Dermis blood vessel endothelial cell (primary cell): Measurements from ENCODE around the gene CXCL3. TPM values are rescaled to one million over a fixed set of nuclear protein-coding genes. Genes with fewer than 3 reads are reported as not detected.

Source experiments
- DNase-seq: peaks from one replicate; pipeline ENCODE4 v3.0.0; 2010
- total RNA-seq: library from RNA; depleted of rRNA; stranded (reverse); fragments of >200 nt; gene quantifications from 2 replicates; pipeline ENCODE4 v1.2.3, GENCODE V29; 2014

CXCL3 gene
- total RNA-seq, 1 donor from 2014 or later = 0.85 TPM

GRCh38 chr4:74055096-74055495 is 16.6 kb upstream of the CXCL3 start:
- DNase-seq = no peak

GRCh38 chr4:74054483-74055047 is 16.1 kb upstream of the CXCL3 start:
- DNase-seq = no peak

- no peak for DNase-seq
These were observed 8.7 kb upstream of the CXCL3 start for GRCh38 chr4:74047152-74047551.

- DNase-seq = no peak
These were observed 7.3 kb upstream of the CXCL3 start for GRCh38 chr4:74045772-74046171.

GRCh38 chr4:74045247-74045646 is 6.8 kb upstream of the CXCL3 start:
- DNase-seq = no peak

GRCh38 chr4:74044677-74045076 is 6.2 kb upstream of the CXCL3 start:
- peak; percentile 15 for DNase-seq

- no peak for DNase-seq
These were observed 4.2 kb upstream of the CXCL3 start for GRCh38 chr4:74042681-74043080.

GRCh38 chr4:74041418-74041817 is 2.9 kb upstream of the CXCL3 start:
- DNase-seq = no peak

GRCh38 chr4:74039315-74039763 is 850 bp upstream of the CXCL3 start:
- DNase-seq = no peak

- no peak for DNase-seq
These were observed 434 bp downstream of the CXCL3 start for GRCh38 chr4:74038086-74038424.

GRCh38 chr4:74037076-74037955 is 1.2 kb downstream of the CXCL3 start:
- DNase-seq = no peak

- no peak for DNase-seq
These were observed 4.8 kb downstream of the CXCL3 start for GRCh38 chr4:74033739-74034138.

GRCh38 chr4:74032064-74032463 is 6.4 kb downstream of the CXCL3 start:
- DNase-seq = peak; percentile 64

GRCh38 chr4:74031576-74031975 is 6.9 kb downstream of the CXCL3 start:
- no peak for DNase-seq

- DNase-seq = no peak
These were observed 8.2 kb downstream of the CXCL3 start for GRCh38 chr4:74030285-74030684.

GRCh38 chr4:74028504-74028903 is 10.0 kb downstream of the CXCL3 start:
- no peak for DNase-seq

- DNase-seq = no peak
These were observed 14.8 kb downstream of the CXCL3 start for GRCh38 chr4:74023709-74024108.

- DNase-seq = no peak
These were observed 16.9 kb downstream of the CXCL3 start for GRCh38 chr4:74021601-74022000.

GRCh38 chr4:74018771-74019170 is 19.7 kb downstream of the CXCL3 start:
- peak; percentile 9 for DNase-seq

GRCh38 chr4:74018116-74018515 is 20.4 kb downstream of the CXCL3 start:
- DNase-seq = peak; percentile 16

GRCh38 chr4:74016068-74016467 is 22.4 kb downstream of the CXCL3 start:
- DNase-seq = no peak

- DNase-seq = no peak
These were observed 23.2 kb downstream of the CXCL3 start for GRCh38 chr4:74015126-74015780.

- DNase-seq = peak; percentile 27
These were observed 24.2 kb downstream of the CXCL3 start for GRCh38 chr4:74014332-74014731.

GRCh38 chr4:74013264-74013663 is 25.2 kb downstream of the CXCL3 start:
- DNase-seq = no peak
